HG02678 (cell line): ENCODE results near the gene HSDL2.
"Not testable (repeated sequence)": the region's sequence is repeated elsewhere in the genome, so short reads cannot be mapped to it uniquely, and the experiment has no call there.

Experiments used
- ATAC-seq: cut with Tn5 transposase; IDR thresholded peaks from one replicate; pipeline ENCODE4 v1.9.1; 2021; ENCODE audit warnings: mild to moderate bottlenecking, moderate library complexity; ENCODE audit not compliant: unreplicated experiment

The HSDL2 gene

GRCh38 chr9:112494153-112494552, 114.2 kb downstream of the HSDL2 start:
- ATAC-seq: no peak

- ATAC-seq: no peak
These were observed 115.7 kb downstream of the HSDL2 start for GRCh38 chr9:112495614-112496013.

GRCh38 chr9:112496074-112496722, 116.3 kb downstream of the HSDL2 start:
- no peak for ATAC-seq

GRCh38 chr9:112500842-112501241, 120.9 kb downstream of the HSDL2 start:
- no peak for ATAC-seq

- ATAC-seq: no peak
These were observed 121.4 kb downstream of the HSDL2 start for GRCh38 chr9:112501287-112501686.

- no peak for ATAC-seq
These were observed 122.5 kb downstream of the HSDL2 start for GRCh38 chr9:112502175-112502946.

- no peak for ATAC-seq
These were observed 123.3 kb downstream of the HSDL2 start for GRCh38 chr9:112503170-112503569.

- no peak for ATAC-seq
These were observed 125.2 kb downstream of the HSDL2 start for GRCh38 chr9:112505086-112505485.

- no peak for ATAC-seq
These were observed 125.7 kb downstream of the HSDL2 start for GRCh38 chr9:112505607-112506006.

GRCh38 chr9:112506571-112506970, 126.7 kb downstream of the HSDL2 start:
- ATAC-seq: no peak

- ATAC-seq: no peak
These were observed 127.2 kb downstream of the HSDL2 start for GRCh38 chr9:112507001-112507680.

- no peak for ATAC-seq
These were observed 128.5 kb downstream of the HSDL2 start for GRCh38 chr9:112508377-112508776.

- ATAC-seq: not testable (repeated sequence)
These were observed 132.5 kb downstream of the HSDL2 start for GRCh38 chr9:112512377-112512776.

- ATAC-seq: no peak
These were observed 136.9 kb downstream of the HSDL2 start for GRCh38 chr9:112516769-112517168.

GRCh38 chr9:112520069-112520468, 140.2 kb downstream of the HSDL2 start:
- ATAC-seq: no peak

- ATAC-seq: no peak
These were observed 140.7 kb downstream of the HSDL2 start for GRCh38 chr9:112520656-112521055.
